Fibroblast of pulmonary artery (primary cell): ENCODE data around the gene BBX.

Experiments
- DNase-seq: peaks from one replicate; pipeline ENCODE4 v3.0.0-alpha.2; 2010; ENCODE audit warnings: low read depth
- H3K4me3 ChIP-seq: replicated peaks from 2 replicates; pipeline ENCODE4 v1.5.1; 2011; ENCODE audit warnings: low read depth, mild to moderate bottlenecking, control low read depth, low read length, moderate library complexity
- TF ChIP-seq, protein P1 (sequence below): IDR thresholded peaks from 2 replicates; pipeline ENCODE4 v1.5.1; 2011; ENCODE audit warnings: mild to moderate bottlenecking, control low read depth, low read length, inconsistent platforms; ENCODE audit errors: missing control alignments

BBX gene

DNA sequence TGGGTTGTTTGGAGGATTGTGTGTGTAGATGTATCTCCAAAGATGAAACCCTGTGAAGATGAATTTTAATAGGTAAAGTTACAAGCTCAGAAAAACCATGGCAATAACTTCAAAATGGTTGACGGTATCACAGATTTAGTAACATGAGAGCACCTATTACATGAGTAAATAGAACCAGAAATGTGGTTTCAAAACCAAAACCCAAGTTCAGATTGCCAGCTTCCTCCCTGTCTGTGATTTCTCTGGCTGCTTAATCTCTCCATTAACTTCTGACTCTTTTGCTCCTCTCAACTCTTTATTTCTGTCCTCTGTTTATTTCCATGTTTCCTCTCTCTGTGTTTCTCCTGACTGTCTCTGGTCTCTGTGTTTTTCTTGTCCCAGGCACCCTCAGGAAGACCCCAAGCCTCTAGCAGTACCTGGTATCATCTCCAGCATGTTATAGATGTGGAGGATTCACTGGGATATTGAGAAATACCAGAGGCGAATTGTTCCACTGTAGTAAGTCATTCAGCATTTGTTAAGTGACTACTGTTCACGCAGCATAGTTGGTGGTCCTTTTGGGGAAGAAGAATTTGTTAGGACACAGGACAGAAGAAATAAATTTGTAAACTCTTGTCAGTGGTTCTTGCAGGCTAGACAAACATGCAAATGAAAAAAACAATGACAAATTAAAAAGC is 138.8 kb downstream of the BBX start:
- DNase-seq, result peak; percentile 33
- TF ChIP-seq, protein P1, sequence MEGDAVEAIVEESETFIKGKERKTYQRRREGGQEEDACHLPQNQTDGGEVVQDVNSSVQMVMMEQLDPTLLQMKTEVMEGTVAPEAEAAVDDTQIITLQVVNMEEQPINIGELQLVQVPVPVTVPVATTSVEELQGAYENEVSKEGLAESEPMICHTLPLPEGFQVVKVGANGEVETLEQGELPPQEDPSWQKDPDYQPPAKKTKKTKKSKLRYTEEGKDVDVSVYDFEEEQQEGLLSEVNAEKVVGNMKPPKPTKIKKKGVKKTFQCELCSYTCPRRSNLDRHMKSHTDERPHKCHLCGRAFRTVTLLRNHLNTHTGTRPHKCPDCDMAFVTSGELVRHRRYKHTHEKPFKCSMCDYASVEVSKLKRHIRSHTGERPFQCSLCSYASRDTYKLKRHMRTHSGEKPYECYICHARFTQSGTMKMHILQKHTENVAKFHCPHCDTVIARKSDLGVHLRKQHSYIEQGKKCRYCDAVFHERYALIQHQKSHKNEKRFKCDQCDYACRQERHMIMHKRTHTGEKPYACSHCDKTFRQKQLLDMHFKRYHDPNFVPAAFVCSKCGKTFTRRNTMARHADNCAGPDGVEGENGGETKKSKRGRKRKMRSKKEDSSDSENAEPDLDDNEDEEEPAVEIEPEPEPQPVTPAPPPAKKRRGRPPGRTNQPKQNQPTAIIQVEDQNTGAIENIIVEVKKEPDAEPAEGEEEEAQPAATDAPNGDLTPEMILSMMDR, result no peak
- H3K4me3 ChIP-seq, result peak overlapping the region; percentile 48

DNA sequence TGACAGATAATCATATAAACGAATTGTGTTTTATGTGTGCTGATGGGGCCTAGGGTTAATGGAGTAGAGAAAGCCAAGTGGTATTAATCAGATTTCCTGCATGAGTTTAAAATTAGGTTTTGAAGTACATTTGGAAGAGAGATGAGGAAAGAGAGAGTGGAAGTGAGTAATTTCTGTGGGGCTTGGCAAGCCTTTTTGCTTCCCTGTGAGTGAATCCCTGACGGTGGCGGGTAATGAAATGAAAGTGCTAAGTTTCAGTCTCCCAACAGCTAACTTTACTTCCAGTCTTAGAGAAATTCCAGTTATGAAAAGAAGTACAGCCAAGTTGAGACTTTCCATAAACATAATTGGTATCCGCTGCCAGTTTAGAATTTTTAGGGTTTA is 139.4 kb downstream of the BBX start:
- TF ChIP-seq, protein P1, result no peak
- DNase-seq, result peak; percentile 80
- peak overlapping the region; percentile 48 for H3K4me3 ChIP-seq

DNA sequence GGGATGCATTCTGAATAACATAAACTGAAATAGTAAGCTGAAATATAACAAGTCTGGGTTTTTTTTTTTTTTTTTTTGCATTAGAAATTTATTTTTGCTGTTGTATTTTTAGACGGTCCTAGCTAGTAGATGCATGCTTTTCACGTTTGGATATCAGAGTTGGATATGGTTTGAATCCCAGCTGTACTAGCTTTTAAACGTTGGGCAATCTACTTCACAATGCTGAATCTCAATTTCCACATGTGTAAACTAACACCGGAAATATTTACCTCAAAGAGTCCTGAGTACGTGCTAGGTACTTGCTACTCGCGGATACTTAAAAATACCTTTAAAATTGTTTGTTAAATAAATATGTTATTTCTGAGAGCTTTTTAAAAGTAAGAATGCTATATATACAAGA is 139.8 kb downstream of the BBX start:
- peak overlapping the region; percentile 48 for H3K4me3 ChIP-seq
- DNase-seq, result peak; percentile 55
- TF ChIP-seq, protein P1, result no peak

DNA sequence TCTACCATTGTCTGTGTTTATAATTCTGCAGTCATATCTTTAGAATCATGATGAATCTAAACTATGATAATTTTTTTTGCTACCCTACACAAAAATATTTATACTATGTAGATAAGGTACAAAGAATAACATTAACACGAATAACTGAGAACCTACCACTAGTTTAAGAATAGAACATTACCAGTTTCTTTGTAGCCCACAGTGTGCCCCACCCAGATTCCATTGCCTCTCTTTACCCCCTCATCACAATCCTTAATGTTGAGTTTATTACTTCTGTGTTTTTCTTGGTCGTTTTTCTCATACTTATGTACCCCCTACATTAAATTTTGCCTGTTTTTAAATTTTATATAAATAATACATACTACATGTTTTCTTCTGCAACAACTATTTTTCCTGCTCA is 140.5 kb downstream of the BBX start:
- TF ChIP-seq, protein P1, result no peak

DNA sequence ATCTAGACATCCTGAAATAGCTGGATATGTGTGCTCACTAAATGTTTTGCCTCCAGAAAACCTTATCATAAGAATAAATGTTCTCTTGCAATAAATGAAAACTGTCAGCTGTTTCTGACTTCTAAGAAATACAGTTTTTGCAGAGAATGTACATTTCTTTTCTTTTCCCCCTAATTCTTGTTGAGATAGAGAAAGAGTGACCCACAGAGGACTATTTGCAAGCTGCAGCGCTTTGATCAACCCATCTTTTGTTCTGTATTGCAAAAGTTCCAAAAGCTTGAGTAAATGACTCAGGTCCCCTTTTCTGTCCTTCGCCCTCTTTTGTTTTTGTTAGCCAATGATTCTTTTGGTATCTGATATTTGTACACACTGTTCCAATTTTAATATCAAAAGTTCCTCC is 141.9 kb downstream of the BBX start:
- TF ChIP-seq, protein P1, result peak; percentile 24
- no peak overlapping the region for H3K4me3 ChIP-seq
- DNase-seq, result peak; percentile 35

More for the DNA sequence above, 140.5 kb downstream of the BBX start:
- no peak overlapping the region for H3K4me3 ChIP-seq
- DNase-seq, result no peak

DNA sequence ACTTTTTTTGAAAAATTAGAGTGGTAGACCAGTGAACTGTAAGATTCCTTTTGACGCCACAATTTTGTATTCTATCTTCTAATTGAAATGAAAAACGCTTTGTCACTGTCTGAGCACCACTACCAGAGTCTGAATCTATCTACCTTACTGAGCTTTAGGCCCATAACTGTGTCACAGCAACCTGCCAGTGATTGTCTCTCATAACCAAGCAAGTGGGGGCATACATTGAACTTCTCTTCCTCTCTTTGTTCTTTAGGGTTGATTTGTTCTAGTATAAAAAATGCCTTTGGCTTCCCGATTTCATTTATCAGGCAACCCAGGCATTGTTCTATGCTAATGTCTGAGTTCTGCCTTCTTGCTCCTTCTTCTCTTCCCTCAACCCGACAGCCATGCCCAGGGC is 142.6 kb downstream of the BBX start:
- H3K4me3 ChIP-seq, result no peak overlapping the region
- DNase-seq, result no peak
- TF ChIP-seq, protein P1, result no peak

DNA sequence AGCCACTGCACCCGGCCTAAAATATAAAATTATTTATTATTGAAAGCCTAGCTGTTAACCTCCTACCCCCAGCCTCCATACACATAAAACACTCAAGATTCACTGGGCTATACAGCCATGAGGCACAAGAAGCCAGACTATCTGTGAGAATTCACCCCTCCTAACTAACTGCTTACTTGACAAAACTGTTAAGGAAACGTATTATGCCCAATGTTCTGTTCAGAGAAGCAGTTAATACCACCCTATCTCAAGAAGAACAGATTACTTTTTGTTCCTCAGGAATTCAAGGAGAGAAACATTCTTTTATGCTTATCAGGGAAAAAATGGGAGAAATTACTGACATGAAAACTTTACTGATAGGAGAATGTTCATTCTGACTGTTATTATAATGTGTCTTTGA is 144.1 kb downstream of the BBX start:
- TF ChIP-seq, protein P1, result no peak
- H3K4me3 ChIP-seq, result no peak overlapping the region
- no peak for DNase-seq
